K562 (cell line): ENCODE data around the gene TTLL10. TPM values are rescaled to one million over a fixed set of nuclear protein-coding genes. Genes with fewer than 3 reads are reported as not detected.

ENCODE experiments used
- ATAC-seq: fragments of 200-7000 bp; cut with Tn5 transposase; 3 replicates; pipeline ENCODE4 v1.9.1; 2020; ENCODE audit warnings: moderate library complexity
- BruUV-seq: library from RNA; stranded (reverse); fragments of 400-500 nt; replicated peaks from 2 replicates; lab custom pipeline; 2021; lab: Mats Ljungman, UMichigan
- CTCF ChIA-PET: fragments of 300-600 bp; formaldehyde crosslinking; extraction: SDS; loops from one replicate; lab custom pipeline; 2021; ENCODE audit warnings: low intra/inter-chr PET ratio; lab: Yijun Ruan, JAX
- POLR2A ChIA-PET: fragments of 300-600, 350-650 bp; sonication (Branson Sonifier 250); formaldehyde crosslinking; extraction: SDS; loops from one replicate; lab custom pipeline; 2021; ENCODE audit warnings: antibody characterized with exemption, inconsistent platforms; lab: Yijun Ruan, JAX
- DNase-seq, 4 experiments: peaks; one replicate each; pipeline versions ENCODE4 v3.0.0 to v3.0.0-alpha.2; 2011 to 2018; ENCODE audit warnings: low spot score in 3 of 4, mixed read lengths in 3 of 4; ENCODE audit errors: extremely low read depth in 1 of 4
- FAIRE-seq: peaks from 2 replicates; lab custom pipeline; 2011; peaks lifted over from hg19 to GRCh38; lab: Jason Lieb, UNC
- H2AFZ ChIP-seq: 2 replicates; pipeline ENCODE4 v1.6.0; 2011; ENCODE audit warnings: low read depth, low read length, control low read depth, inconsistent platforms
- H3K27ac ChIP-seq: fragments of 200-600 bp; 3 replicates; pipeline ENCODE4 v1.8.0; 2011; ENCODE audit warnings: low read depth, mild to moderate bottlenecking, control low read depth, inconsistent platforms, low read length, moderate library complexity, mixed read lengths; ENCODE audit errors: extremely low read depth
- H3K27me3 ChIP-seq, 2 experiments: fragments of 300-600 bp in 1 of 2; 2 replicates in 1 of 2; 3 replicates in 1 of 2; pipeline versions ENCODE4 v1.6.0 to v1.8.0; 2011; ENCODE audit warnings: inconsistent platforms in 2 of 2, low read length in 2 of 2, mild to moderate bottlenecking in 1 of 2, mixed read lengths in 1 of 2, moderate library complexity in 1 of 2; ENCODE audit not compliant: control insufficient read depth in 2 of 2, insufficient read depth in 2 of 2
- H3K36me3 ChIP-seq: fragments of 300-600 bp; 3 replicates; pipeline ENCODE4 v1.8.0; 2011; ENCODE audit warnings: mild to moderate bottlenecking, low read length, inconsistent platforms; ENCODE audit not compliant: control insufficient read depth, insufficient read depth
- H3K4me1 ChIP-seq, 2 experiments: fragments of 200-600 bp in 1 of 2; replicated peaks in 1 of 2; 2 replicates in 1 of 2; 3 replicates in 1 of 2; pipeline versions ENCODE4 v1.5.1 to v1.8.0; 2011; ENCODE audit warnings: inconsistent platforms in 2 of 2, low read length in 2 of 2, mild to moderate bottlenecking in 1 of 2, mixed read lengths in 1 of 2, moderate library complexity in 1 of 2; ENCODE audit not compliant: control insufficient read depth in 2 of 2, insufficient read depth in 2 of 2
- H3K4me2 ChIP-seq: 2 replicates; pipeline ENCODE4 v1.6.1; 2011; ENCODE audit warnings: low read length, control low read depth, inconsistent platforms, mixed read lengths; ENCODE audit not compliant: insufficient read depth
- H3K4me3 ChIP-seq: fragments of 200-600 bp; sonication (generic), shearing (Covaris generic); 2 replicates; pipeline ENCODE4 v1.5.1; 2016; ENCODE audit warnings: control low read depth, inconsistent platforms
- H3K79me2 ChIP-seq: fragments of 200-600 bp; 3 replicates; pipeline ENCODE4 v1.8.0; 2011; ENCODE audit warnings: low read length, inconsistent platforms; ENCODE audit not compliant: control insufficient read depth, insufficient read depth
- H3K9ac ChIP-seq, 2 experiments: 2 replicates each; pipeline versions ENCODE4 v1.6.0 to v1.6.1; 2011; ENCODE audit warnings: low read depth in 2 of 2, low read length in 2 of 2, control low read depth in 1 of 2, inconsistent platforms in 1 of 2, mild to moderate bottlenecking in 1 of 2, mixed read lengths in 1 of 2; ENCODE audit not compliant: insufficient read depth in 1 of 2
- H3K9me1 ChIP-seq: one replicate; pipeline ENCODE4 v1.6.0; 2011; ENCODE audit warnings: inconsistent platforms, mild to moderate bottlenecking, low read length, moderate library complexity; ENCODE audit not compliant: control insufficient read depth, insufficient read depth
- H3K9me3 ChIP-seq: replicated peaks from 2 replicates; pipeline ENCODE4 v1.5.1; 2011; ENCODE audit warnings: low read depth, low read length, inconsistent platforms; ENCODE audit not compliant: control insufficient read depth, insufficient read depth
- H4K20me1 ChIP-seq: replicated peaks from 2 replicates; pipeline ENCODE4 v1.6.1; 2011; ENCODE audit warnings: low read length, inconsistent platforms, mixed read lengths; ENCODE audit not compliant: control insufficient read depth, insufficient read depth
- EGR1 ChIP-seq: fragments of 450-650 bp; conservative IDR thresholded peaks from 2 replicates; pipeline ENCODE4 v1.6.1; 2017; ENCODE audit warnings: mild to moderate bottlenecking
- TFAP4 ChIP-seq: sonication (generic); formaldehyde crosslinking; IDR thresholded peaks from 2 replicates; pipeline ENCODE4 v1.8.0; 2022; ENCODE audit warnings: missing genetic modification reagents, mild to moderate bottlenecking, moderate library complexity, borderline replicate concordance
- WGBS: fragments of 100-300 bp; shearing (Covaris generic); methylation state at CpG from one replicate; pipeline ENCODE4 v1.1.6; 2016; ENCODE audit warnings: low coverage, mixed read lengths; ENCODE audit not compliant: insufficient coverage; ENCODE audit errors: missing lambda C conversion rate; 5-methylcytosine and 5-hydroxymethylcytosine counted together
- in situ Hi-C: fragments of 300-500 bp; cut with MboI; formaldehyde crosslinking; loops from 4 replicates; pipeline ENCODE4 v1.15.0; 2018; ENCODE audit warnings: inconsistent platforms, mixed read lengths
- intact Hi-C: fragments of 100-400 bp; cut with micrococcal nuclease; formaldehyde crosslinking; loops from 2 replicates; pipeline ENCODE4 v1.14.2; 2022
- polyA plus RNA-seq, 8 experiments: library from polyadenylated mRNA; depleted of rRNA in 4 of 8; stranded (reverse) in 5 of 8; unstranded in 3 of 8; fragments of >200 nt; fragmentation: Nextera tagmentation in 2 of 8; fragmentation: Illumina TruSeq in 1 of 8; extraction: Ambion mirVana in 2 of 8; extraction: Trizol in 1 of 8; gene quantifications; 2 replicates each; pipeline versions ENCODE4 v1.2.1 to v1.2.3, GENCODE V29; 2011 to 2014; ENCODE audit warnings: inconsistent platforms in 1 of 8, missing spikeins in 1 of 8
- total RNA-seq, 7 experiments: library from RNA; depleted of rRNA in 6 of 7; stranded (reverse); fragments of >200 nt in 6 of 7; fragmentation: Illumina TruSeq in 2 of 7; extraction: Trizol in 2 of 7; gene quantifications; 2 replicates each; pipeline versions ENCODE4 v1.2.1 to v1.2.3, GENCODE V29; 2011 to 2021; ENCODE audit warnings: low replicate concordance in 1 of 7
- TF ChIP-seq, protein P1 (sequence below): sonication (generic); formaldehyde crosslinking; IDR thresholded peaks from 2 replicates; pipeline ENCODE4 v1.8.0; 2022; ENCODE audit warnings: mild to moderate bottlenecking, low read depth, missing genetic modification reagents

The TTLL10 gene
- total and polyA plus RNA-seq, 9 of the 15 experiments (the other 6 are each of a cell fraction or from before 2014, with no cell fraction given), result not detected

- H3K9ac ChIP-seq, result no peak overlapping the region; a peak in 2 of 4 replicates
- CTCF ChIA-PET, result no interaction called here
Measured at GRCh38 chr1:1165900-1166421, 7.7 kb upstream of the TTLL10 start.

More at GRCh38 chr1:1165900-1166421, 7.7 kb upstream of the TTLL10 start:
- in situ Hi-C loops, result no loop called here
- Histone ChIP-seq H3K79me2 (no peaks in the 10 kb centered on the region), H3K27me3 (peaks cover 72 to 86% of the 10 kb centered on the region in 2 experiments), H3K36me3 (no peaks in the 10 kb centered on the region), H3K4me2 (no peak overlapping the region), H2AFZ (no peak overlapping the region), H3K4me3 (no peak overlapping the region), H3K27ac (no peak overlapping the region), H3K4me1 (peaks cover 0 to 93% of the 10 kb centered on the region in 2 experiments; a peak in 2 of 5 replicates), H3K9me3 (no peaks in the 10 kb centered on the region), H4K20me1 (peaks cover 6% of the 10 kb centered on the region; the same call in 1 of the 2 replicates), H3K9me1 (no peaks in the 10 kb centered on the region)
- FAIRE-seq (no peak), ATAC-seq (no peak), DNase-seq (peak in 1 of 4 experiments; percentile 48)
- 10% methylated on average over 18 of the region's 23 CpGs for WGBS
- no TSS peak for BruUV-seq
- POLR2A ChIA-PET, result no interaction called here
- intact Hi-C loops, result no loop called here
- TF ChIP-seq, protein P1, sequence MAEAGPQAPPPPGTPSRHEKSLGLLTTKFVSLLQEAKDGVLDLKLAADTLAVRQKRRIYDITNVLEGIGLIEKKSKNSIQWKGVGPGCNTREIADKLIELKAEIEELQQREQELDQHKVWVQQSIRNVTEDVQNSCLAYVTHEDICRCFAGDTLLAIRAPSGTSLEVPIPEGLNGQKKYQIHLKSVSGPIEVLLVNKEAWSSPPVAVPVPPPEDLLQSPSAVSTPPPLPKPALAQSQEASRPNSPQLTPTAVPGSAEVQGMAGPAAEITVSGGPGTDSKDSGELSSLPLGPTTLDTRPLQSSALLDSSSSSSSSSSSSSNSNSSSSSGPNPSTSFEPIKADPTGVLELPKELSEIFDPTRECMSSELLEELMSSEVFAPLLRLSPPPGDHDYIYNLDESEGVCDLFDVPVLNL (CRISPR knock-in tag), result no peak
- TF ChIP-seq TFAP4 (CRISPR knock-in tag), result 0 out of 2 replicates have a peak, but pooled peaks have one; percentile 12
- TF ChIP-seq EGR1, result peak; percentile 73
